Epidermal melanocyte (primary cell): ENCODE results near the gene ELFN1.

Source experiments
- DNase-seq: peaks from one replicate; pipeline ENCODE4 v3.0.0; 2011; ENCODE audit warnings: low spot score; ENCODE audit not compliant: insufficient read length

The ELFN1 gene

DNA sequence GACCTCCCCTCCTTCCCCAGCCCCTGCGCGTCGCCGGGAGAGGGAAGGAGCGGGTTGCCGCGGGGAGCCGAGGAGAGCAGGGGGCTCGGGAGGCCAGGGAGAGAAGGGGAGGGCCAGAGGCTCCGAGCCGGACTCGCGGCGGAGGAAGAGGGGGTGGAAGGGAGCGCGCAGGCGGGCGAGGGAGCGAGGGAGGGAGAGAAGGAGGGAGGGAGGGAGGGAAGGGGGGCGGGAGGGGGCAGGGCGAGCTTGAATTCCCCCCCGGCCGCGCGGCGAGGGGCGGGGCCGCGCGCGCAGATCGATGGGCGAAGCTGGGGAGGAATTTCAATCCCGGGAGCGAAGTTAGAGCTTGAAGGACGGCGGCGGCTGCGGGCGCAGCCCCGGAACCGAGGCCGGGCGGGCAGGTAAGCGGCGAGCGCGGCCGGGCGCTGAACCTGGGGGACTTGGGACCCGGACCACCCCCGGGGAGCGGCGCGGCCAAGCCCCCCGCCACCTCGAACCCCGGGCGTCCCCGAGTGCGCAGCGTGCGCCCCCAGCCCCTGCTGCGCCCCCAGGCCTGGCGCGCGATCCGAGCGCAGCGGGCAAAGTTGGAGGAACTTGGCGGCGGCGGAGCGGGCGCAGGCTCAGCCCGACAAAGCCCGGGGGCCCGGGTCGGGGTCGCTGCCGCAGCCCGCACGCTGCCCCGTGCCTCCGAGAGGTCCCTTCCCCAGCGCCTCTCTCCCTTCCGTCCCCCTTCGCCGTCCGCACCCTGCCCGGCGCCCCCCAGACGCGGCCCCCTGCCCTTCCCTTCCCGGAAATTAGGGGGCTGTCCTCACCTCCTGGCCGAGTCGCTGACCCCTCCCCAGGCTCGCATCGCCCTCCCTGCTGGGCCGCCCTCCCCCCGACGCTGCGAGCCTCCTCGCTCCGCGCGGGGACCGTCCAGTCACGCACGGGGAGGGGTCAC lies at the start of gene ELFN1:
Gene ELFN1, plus strand, starts transcription at position 324 of the 940 bp plus-strand sequence. CDS start 74,320 bp downstream, outside the sequence.
- peak; percentile 81 for DNase-seq

DNA sequence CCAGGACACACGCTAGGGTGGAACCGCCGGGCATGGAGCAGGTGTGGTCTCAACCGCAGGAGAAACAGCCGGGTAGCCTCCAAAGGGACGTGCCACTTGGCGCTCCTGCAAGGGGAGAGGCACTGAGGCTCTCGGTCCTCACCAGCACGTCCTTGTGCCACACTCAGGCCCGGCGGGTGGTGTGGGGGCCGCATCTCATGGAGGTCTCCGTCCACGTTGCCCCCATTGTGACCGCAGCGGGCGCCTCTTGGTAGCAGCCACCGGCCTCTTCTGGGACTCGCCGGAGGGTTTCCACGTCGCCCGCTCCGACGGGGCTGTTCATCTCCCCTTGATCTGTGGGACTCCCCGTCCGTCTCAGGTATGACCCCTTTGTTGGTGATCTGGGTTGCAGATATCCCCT lies 49.2 kb upstream of the ELFN1 start:
- no peak for DNase-seq

DNA sequence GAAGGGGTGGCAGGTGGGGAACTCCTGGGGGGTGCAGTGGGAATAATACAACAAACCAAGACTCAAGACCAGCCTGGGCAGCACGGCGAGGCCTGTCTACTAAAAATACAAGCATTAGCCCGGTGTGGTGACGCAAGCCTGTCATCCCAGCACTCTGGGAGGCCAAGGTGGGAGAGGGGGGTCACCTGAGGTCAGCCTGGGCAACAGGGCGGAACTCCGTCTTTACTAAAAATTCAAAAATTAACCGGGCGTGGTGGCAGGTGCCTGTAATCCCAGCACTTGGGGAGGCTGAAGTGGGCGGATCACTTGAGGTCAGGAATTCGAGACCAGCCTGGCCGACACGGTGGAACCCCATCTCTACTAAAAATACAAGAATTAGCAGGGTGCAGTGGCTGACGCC lies 48.4 kb upstream of the ELFN1 start:
- DNase-seq: no peak

DNA sequence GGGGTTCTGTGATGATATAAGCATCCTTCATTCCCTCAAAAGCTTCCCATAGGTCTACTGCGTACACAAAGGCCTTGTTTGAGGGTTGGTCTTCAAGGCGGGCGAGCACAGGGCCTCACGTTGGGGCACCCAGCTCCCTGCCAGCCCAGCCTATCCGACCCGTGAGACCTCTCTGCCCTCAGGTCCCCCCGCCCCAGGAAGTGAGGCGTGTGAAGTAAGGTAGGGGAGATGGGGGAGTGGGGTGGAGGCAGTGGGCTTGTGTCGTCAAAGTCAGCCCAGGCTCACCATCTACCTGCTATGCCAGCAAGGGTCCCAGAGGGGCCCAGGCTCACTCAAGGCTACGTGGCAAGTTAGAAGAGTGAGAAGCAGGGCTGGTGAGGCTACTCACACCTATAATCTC lies 47.6 kb upstream of the ELFN1 start:
- no peak for DNase-seq

DNA sequence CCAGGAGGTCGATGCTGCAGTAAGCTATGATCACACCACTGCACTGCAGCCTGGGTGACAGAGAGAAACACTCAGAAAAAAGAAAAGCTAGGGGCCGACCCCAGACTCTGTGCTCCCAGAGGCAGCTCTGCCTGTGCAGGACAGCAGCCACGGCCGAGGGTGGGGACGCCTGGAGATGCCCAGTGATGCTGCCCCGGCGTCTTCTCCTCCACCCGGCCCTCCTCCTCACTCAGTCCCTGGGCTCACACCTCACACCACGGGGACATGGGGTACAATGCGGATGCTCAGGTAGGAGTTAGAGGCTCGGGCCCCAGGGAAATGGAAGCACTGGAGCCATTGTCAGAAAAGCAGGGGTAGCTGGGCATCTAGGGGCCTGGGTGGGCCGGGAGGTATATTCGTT lies 46.3 kb upstream of the ELFN1 start:
- no peak for DNase-seq

DNA sequence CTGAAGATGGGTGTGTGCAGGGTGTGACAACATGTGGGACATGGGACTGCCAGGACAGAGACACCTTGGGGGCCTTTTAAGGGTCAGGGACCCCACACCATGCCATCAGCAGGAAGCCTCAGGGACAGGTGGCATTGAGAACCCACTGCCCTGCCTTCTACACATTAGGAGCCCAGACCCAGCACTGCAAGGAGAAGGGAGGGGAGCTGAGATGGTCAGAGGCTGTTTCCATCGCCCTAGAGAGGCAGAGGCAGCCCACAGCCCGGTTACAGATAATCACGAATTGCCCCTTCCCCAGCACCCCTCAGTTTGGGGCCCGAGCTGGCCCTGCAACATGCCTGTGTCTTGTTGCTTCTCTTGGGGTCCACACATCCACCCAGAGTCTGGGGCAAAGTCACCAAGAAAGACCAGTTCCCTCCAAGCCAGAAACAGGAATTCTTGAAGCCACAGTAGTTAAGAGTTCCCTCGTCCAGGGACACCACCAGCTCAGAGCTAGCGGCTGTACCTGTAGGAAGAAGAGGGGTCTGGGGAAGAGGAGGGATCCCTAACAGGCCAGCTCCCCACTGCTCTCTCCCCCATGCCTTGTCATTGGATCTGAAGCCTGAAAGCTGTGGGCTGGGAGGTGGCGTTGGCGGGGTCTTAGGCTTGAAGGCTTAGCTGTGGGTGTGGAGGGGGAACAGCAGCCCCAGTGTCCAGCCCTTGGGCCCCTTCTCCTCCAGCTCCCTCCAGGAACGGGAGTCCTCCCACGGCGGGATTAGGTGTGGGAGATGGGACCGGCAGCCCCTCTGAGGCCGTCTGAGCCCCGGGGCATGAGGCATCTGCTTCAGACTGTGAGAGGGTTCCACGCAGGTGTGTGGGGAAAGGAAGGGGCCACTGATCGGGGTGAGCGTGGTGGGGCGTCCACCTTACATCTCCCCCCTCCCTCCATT lies 44.8 kb upstream of the ELFN1 start:
- no peak for DNase-seq

DNA sequence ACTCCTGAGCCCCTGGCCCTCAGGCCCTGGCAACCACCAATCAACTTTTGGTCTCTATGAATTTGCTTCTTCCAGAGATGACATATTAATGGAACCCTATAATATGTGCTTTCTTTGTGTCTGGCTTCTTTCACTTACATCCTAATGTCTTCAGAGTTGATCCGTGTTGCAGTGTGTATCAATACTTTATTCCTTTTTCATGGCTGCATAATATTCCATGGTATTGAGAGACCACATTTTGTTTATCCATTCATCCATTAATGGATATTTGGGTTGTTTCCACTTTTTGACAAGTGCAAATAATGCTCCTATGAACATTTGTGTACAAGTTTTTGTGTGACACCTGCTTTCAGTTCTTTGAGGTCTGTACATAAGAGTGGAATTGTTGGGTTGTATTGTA lies 43.3 kb upstream of the ELFN1 start:
- no peak for DNase-seq

DNA sequence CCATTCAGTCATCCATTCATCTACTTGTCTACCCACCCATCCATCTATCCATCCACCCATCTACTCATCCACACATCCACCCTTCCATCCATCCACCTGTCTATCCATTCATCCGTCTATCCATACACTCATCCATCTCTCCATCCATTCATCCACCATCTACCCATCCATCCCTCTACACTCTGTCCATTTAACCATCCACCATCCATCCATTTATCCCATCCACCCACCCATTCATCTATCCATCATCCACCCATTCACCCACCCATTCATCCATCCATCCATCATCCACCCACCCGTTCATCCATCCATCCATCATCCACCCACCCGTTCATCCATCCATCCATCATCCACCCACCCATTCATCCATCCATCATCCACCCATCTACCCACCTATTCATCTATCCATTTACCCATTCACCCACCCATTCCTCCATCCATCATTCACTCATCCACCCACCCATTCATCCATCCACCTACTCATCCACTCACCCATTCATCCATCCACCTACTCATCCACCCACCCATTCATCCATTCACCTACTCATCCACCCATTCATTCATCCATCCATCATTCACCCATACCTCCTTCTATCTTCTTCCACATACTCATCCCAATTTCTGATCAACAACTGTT lies 39.3 kb upstream of the ELFN1 start:
- DNase-seq: no peak

DNA sequence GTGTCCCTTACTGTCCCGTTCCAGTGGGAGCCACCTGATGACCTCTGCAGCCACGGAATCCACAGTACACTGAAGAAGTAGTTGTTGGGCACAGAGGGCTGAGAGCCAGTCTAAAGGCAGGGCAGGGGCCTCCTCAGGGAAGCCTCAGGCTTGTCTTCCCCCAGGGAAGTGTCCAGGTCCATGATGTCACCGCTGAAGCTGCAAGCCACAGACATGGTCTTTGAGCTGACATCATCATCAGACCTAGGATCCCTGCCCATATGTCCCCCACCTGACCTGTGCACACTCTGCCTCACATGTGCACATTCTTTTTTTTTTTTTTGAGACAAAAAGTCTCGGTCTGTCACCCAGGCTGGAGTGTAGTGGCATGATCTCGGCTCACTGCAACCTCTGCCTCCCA lies 38.4 kb upstream of the ELFN1 start:
- no peak for DNase-seq

DNA sequence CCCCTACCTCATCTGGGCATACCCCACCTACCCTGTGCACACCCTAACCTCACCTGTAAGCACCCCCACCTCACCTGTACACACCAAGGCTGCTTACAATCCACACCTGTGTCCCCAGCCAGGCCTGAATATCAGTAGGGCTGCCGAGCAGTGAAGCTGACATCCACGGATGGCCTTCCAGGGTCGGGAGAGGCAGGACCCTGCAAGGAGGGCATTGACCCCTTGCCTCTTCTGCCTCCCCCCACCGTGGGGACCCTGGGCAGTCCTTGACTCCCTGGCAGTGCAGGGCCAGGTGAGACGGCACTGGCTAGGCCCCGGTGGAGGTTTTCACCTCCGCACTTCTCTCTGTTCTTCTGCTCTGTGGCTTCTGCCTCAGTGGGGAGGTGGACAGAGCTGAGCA lies 37.6 kb upstream of the ELFN1 start:
- no peak for DNase-seq

DNA sequence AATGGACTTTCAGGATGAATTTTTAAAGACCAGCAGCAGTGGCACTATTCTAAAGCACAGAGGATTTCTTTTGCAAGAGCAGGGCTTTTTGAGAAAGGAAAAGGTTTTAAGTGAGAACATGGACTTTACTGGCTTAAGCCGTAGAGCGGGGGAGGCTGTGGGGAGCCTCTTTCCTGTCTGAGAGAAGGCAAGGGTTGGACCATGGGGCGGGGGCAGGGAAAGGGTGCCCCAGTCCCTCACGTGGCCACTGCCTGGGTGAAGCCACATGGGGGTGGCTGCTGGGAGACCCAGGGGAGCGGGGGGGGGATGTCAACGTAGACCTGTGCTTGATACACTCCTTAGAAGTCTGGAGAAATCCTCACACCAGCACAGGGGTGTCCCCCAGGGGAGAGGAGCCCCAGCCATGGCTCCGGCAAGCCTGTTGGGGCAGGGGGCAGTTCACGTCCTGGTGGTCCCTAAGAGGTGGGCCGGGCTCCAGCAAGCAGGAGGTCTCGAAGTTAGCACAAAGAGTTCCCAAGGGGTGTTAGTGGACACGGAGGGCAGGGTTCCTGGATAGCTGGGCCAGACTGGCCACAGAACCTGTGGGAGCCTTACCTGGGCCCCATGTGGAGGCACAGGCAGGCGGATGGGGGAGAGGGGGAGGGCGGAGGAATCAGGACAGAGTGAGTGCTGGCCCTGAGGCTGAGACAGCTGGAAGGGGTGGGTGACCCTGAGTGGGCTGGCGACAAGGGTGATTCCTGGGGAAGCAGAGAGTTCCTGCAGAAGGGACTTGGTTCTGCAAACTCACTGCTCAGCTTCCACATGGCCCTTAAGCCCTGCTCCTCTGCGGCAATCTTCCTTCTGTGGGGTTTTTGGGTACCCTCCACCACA lies 36.9 kb upstream of the ELFN1 start:
- no peak for DNase-seq

DNA sequence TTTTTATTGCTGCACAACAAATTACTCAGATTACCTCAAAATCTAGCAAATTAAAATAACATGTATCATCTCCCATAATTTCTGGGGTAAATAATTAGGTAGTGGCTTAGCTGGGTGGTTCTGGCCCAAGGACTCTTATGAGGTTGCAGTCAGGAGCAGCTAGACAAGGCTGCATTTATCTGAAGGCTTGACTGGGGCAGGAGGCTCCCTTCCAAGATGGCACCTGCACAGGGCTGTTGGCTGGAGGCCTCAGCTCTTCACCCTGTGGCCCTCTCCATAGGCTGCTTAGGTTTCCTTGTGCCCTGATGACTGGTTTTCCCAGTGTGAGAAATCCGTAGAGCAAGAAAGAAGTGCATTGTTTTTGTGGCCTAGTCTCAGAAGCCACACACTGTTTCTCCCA lies 34.7 kb upstream of the ELFN1 start:
- no peak for DNase-seq

DNA sequence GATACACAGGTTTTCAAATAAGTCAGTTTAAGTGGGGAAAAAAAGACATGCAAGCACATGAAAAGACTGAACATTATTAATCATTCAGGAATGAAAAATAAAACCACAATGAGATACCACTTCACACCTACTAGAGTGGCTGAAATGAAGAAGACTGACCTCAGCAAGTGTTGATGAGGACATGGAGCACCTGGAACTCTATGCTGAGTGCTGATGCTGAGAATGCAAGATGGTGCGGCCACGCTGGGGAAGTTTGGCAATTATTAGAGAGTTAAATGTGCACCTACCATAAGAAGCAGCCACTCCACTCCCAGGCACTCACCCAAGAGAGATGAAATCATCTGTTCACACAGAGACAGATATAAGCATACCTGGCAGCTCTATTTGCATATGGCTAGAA lies 32.9 kb upstream of the ELFN1 start:
- no peak for DNase-seq

DNA sequence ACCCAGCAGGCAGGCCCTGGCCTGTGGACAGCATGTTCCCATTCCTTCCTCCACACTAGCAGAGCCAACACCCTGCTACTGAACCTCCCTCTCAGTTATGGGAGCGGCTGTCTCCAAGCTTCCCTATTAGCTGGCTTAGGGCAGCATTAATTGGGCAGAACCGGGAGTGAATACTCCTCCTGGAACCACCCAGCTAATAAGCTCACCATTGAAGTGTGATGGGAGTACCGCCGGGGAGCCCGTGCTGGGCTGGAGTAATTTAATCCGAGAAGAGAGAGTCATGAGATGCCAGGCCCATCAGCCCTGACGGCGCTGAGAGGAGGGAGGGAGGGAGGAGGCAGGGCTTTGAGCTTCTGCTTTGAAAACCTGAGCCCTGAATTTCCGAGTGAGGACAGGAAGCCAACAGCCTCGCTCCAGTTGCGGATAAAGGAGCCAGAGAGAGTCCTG lies 31.8 kb upstream of the ELFN1 start:
- DNase-seq: no peak

DNA sequence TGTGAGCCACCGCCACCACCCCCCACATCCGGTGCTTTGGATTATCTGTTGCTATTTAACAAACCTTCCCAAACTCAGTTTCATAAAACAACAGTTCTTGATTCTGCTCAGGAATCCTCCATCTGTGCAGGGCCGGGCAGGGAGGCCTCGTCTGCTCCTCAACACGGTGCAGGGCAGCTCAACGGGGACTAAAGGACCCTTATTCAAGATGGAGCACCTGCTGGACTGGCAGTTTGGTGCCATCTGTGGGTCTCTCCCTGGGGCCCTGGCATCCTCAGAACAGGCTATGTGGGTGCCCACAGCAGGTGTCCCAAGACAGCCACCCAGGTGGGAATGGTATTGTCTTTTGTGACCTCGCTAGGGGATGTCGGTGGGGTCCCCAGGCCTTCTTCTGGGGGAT lies 31.0 kb upstream of the ELFN1 start:
- DNase-seq: no peak

DNA sequence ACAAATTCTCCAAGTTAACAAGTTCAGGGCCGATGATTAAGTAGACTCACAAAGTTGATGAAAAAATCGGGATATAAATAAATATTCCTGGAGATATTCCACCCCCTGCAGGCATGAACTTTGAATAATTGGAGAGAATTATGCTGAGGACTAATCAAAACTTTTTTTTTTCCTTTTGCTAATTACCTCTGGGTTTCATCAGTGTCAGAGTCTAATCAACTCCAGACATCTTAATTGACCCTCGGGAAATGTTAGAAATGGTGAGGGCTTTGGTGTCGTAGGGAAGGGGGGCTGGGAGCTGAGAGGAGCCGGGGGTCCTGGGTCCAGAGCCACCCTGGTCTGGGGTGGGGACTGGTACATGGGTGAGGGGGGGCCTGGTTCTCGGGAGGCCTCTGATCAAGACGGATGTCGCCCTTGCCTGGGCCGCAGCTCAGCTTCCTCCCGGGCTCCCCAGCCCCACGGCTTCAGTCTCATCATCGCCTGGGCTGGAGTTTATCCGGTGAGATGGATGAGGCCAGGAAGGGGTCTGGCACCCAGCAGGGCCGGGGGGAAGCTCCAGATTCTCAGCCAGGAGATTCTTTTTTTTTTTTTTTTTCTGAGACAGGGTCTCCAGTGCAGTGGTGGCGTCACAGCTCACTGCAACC lies 30.4 kb upstream of the ELFN1 start:
- no peak for DNase-seq

DNA sequence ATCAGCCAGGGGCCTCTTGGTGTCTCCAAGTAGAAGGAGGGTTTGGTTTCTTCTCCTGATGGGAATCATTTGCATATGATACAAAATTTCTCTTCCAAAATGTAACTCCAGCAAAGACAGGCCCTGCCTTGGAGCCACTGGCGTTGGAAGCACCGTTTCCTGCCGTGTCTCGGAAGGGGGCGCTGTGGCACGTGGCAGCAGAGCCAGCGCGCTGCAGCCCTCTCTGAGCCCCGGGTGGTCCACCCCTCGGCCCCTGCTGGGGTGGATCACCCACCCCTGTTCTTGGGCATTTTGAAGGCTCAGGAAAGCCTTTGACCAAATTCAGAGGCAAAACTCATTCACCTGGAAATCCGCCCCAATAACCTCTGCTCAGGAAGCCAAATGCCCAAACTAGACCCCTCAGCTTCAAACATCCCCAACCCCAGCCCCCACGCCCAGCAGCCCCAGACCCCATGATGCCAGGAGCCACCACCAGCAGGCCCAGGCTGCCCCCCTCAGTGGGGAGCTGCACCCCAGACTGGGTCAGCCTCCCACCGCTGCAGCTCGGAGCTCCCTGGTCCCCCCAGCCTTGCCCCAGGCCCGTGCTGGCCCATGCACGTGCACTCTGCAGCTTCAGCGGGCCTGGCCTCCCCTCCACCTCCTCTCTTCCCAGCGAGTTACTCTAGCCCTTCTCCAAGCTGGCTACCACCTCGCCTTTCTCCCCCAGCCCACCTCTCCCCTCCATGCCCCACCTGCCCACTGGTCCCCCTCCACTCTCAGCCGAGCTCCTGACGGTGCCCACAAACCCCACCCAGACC lies 29.5 kb upstream of the ELFN1 start:
- no peak for DNase-seq

DNA sequence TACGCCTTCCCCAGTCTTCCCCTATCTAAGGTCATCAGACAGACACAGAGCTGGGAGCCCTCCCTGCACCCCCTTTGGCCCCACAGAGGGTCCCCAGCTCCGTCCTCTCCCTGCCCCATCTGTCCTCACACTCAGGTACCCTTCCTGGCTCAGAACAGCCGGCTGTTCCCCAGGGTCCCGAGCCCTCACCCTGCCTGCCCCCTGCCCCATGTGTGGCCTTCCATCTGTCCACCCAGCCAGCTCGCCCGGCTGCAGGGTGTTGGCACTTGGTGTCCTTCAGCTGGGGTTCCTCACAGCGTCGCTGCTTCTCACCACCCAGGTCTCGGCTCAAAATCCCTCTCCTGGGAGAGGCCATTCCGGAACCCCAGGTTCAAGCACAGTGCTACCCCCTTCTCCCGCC lies 28.9 kb upstream of the ELFN1 start:
- no peak for DNase-seq

DNA sequence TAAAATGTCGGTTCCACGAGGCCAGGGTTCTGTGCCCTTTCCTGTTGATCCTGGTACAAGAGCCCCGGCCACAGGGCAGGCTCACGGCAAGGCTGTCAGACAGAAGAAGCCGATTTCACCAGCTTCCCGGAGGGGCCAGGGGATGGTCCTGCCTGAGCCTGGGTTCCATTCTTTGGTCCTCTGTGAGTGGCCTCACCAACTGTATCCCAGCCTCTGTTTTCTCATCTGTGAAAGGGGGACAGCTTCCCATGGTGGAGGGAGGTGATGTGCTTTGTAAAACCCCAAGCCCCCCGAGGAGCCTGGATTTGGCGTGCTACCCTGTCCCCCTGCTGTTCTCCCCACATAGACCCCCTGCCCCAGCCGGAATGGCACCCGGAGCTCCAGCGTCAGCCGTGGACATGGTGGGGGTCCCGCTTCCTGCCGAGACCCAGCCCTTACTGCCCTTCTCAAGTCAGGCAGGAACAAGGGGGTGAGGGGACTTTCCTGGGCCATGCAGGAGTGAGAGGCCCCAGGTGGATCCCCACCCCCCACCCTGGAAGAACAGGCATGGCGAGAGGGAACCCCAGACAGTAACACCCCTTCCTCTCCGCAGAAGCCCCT lies 28.3 kb upstream of the ELFN1 start:
- DNase-seq: no peak
